Activated effector memory CD4-positive, alpha-beta T cell treated with Interleukin-2 at 50 U/mL for 16 hours (primary cell): ENCODE data around the gene BBIP1.

Source experiments
- DNase-seq: peaks from one replicate; pipeline ENCODE4 v3.0.0-alpha.2; 2020

BBIP1 gene

DNA sequence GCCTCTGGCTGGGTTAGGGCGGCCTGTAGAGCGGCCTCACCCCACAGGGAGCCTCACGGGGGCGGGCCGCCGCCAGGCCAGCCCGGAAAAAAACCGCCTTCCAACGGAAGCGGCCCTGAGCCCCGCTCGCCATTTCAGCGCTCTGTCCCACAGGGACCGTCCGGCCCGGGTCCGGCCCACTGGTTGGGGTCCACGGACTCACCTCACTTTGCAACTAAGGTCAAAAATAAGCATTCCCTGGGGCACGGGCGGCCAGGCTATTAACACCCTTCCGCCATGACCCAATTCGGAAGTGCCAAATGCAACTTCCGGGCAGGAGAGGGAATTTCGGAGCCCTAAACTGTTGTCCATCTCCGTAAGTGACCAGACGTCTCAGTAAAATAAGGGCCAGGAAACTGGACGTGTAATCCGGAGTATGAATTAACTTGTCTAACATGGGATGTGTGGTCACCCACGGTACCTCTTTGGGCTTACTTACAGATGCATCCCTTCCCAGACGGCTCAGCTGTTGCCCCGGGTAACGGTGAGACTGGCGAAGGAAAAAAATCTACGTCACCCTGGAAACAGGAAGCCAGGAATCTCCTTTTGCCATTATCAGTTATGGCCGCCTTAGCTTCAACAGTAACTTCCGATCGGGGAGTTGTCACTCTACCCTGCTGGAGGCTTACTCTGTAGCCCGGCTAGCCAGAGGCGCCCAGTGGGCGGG, at the start of gene BBIP1:
BBIP1 (minus strand) TSS at position 538 of the 706 bp plus-strand sequence. CDS start 1,023 bp downstream, outside the sequence.
- no peak for DNase-seq

- DNase-seq = no peak
These were observed 48.7 kb upstream of the BBIP1 start for GRCh38 chr10:110967645-110968044.

- no peak for DNase-seq
These were observed 48.1 kb upstream of the BBIP1 start for GRCh38 chr10:110967009-110967630.

GRCh38 chr10:110966146-110966545, 47.2 kb upstream of the BBIP1 start:
- no peak for DNase-seq

DNA sequence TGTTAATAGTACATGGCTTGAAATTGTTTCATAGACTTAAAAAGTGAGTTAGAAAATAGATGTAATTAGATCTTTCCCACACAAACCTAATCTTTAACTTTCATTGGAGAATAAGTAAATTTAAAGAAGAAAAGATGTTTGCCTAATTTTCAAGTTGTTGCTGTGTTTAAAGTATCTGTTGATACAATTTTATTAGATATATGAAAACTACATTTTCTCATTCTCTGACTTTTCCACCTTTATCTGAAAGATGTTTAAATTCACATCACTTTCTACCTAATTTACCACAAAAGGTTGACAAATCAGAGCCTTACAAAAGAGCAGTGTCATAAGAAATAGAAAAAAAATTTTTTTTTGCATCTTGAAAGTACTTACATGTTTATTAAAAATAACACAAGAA, 46.2 kb upstream of the BBIP1 start:
- DNase-seq = no peak

- DNase-seq = no peak
These were observed 45.7 kb upstream of the BBIP1 start for GRCh38 chr10:110964681-110965080.

GRCh38 chr10:110963162-110963561, 44.2 kb upstream of the BBIP1 start:
- no peak for DNase-seq

GRCh38 chr10:110962443-110962842, 43.5 kb upstream of the BBIP1 start:
- DNase-seq = no peak

DNA sequence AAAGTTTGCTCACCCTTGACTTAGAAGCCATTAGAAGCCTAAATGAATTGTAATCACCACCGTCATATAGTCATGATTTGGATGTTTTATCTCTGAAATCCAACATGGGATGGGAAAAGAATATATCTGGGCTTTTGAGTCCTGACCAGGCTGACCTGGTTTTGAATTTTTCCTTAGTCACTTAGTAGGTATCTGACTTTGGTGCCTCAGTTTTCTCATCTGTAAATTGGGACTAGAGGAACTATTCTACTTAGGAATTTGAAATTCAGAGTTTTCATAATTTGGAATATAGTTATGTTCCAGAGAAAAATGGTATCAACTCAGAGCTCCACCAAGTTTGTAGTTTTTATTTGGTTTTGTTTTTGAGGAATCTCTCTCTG, 41.3 kb upstream of the BBIP1 start:
- no peak for DNase-seq

- DNase-seq = no peak
These were observed 40.7 kb upstream of the BBIP1 start for GRCh38 chr10:110959379-110960332.

DNA sequence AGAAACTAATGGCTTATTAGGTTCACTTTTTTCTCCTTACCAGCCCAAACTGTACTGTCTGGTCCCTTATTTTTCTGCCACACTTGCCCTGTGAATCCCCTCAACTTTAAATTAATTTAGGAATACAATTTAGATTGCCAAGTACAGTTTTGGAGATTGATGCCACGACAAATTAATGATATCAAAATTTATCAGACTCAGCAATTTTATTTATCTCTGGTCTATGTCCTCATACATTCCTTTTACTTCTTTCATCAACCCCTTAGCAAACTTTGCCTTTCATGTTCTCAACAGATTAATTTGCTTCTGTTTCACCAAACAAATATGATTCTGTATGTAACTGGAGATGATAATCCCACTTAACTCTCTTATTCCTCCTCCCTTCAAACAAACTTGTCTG, 38.6 kb upstream of the BBIP1 start:
- DNase-seq = no peak

DNA sequence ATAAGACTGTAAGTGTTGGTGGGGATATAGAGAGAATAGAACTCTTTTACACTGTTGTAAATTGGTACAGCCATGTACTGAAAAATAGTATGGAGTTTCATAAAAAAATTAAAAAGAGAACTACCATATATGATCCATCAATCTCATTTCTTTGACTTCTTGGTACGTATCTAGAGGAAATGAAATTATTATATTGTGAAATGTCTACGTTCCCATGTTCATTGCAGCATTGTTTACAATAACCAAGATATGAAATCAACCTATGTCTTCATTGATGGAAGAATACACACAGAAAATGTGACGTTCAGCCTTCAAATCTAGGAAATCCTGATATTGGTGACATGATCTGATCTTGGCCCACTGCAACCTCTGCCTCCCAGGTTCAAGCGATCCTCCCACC, 32.4 kb upstream of the BBIP1 start:
- DNase-seq = no peak

GRCh38 chr10:110947061-110947595, 28.1 kb upstream of the BBIP1 start:
- no peak for DNase-seq

DNA sequence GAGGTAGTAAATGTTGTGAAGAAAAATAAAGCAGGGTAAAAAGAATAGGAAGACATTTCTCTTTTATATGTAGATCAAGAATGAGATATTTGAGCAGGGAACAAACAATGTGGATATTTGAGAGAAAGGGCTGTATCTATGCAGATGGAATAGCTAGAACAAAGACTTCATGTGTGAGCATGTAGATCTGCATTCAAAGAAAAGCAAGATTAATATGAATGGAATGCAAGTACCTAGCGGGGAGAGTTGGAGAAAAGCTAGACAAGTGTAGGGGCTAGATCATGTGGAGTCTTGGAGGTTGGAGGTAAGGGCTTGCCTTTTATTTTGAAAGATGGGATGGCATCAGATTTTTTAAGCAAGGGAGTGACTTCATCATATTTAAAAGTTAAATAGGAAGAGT, 27.5 kb upstream of the BBIP1 start:
- no peak for DNase-seq

DNA sequence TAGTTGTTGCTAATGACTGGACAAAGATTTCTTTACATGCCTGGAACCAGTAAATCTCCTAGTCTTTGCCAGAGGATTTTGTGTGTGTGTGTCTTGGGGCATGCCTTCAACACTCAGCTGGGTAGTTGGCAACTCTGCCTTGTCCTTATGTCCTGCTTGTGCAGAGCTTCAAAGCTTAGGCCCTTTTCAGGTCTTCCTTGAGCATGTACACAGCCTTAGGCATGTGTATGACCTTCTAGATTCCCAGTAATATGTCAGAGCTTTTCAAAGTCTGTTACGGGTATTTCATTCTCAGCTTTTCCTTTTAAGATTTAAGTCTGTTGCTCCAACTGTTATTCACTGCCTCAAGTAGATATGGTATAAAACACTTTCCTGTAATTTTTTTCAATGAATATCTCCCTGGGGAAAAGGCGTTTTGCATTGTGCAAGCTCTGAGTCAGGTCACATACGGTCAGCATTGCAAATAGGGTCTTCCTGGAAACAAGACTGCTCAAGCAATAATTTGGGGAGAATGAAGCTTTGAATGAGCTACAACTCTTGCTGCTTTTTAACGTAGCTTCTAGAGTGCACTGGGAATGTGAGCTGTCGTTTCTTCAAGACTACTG, 25.9 kb upstream of the BBIP1 start:
- DNase-seq = no peak

DNA sequence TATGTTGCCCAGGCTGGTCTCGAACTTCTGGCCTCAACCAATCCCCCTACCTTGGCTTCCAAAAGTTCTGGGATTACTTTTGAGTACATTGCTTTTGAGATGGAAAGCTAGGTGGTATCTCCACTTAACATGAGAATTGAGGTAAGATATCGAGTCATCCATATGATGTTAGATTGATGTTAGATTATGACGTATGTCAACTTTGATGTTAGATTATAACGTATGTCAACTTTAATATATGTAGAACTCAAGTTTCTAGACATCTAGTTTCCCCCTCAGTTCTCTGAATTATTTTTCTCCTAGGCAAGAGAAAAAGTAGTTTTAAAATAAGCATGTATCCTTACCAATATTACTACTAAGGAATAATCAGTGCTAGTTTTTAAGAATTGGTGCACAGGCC, 20.4 kb upstream of the BBIP1 start:
- DNase-seq = no peak

DNA sequence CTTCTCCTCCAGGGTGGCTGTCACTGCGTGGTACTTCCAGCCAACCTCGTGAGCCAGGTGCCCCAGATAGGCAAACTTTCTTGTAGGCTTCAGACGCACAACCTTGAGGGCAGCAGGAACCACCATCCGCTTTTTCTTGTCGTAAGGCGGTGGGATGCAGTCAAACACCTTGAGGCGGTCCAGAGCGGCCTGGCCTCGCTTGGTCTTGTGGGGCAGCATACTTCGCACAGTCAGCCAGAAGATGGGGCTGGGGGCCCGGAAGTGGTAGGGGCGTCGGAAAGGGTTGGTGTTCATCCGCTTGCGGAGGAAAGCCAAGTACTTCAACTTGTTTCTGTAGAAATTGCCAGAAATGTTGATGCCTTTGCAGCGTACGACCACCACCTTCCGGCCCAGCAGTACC, 17.8 kb upstream of the BBIP1 start:
- no peak for DNase-seq

DNA sequence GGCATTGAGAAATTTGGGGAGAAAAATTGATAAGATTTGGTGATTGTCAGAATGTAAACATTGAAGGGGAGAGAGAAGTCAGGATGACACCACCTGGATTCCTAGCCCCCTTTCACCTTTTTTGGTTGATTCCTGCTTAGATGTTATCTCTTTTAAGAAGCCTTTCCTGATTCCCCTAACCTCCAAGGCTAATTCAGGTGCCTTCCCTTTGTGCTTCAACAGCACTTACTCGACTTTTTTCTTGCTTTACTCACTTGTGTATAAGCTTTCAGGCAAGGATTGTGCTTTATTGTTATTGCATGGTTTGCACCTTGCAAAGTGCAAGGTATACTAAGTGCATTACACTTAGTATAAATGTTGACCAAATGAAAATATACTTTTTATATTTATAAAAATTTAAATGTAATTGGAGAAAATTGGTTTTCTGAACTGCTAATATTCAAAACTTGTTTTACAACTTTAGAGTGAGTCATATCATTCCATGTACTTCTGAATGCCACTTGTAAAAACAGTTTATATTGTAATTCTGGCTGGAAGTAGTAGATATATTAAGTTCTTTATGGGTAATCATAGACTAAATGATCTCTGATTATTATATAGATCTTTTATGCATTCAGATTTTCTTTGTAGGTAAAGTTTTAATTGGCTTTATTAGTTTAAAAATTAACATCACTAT, 13.7 kb upstream of the BBIP1 start:
- no peak for DNase-seq

DNA sequence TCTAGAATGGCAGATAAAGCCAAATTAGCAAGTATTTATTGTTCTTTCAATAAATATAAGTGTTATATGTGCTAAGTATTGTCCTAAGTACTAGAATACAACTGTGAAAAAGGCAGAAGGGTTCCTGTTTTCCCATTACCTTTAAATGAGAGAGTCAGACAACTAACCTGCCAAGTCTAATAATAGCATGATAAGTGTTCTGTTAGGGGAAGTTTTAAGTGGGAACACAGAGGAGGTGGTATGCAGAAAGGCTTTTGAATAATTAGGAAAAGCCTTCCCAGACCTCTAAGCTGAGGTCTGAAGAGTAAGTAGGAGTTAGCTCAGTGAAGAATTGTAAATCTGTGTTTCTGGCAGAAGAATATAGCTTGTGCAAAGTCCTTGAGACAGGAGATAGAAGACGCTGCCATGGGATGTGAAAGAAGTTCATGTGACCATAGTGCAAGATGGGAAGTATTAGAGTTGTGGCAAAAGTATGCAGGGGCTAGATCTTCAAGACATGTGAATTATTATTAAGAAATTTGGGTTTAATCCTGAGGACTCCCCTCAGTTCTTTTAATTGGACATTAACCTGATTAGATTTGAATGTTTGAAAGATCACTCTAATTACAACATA, 12.9 kb upstream of the BBIP1 start:
- DNase-seq = no peak

GRCh38 chr10:110927461-110927860, 8.5 kb upstream of the BBIP1 start:
- DNase-seq = no peak

DNA sequence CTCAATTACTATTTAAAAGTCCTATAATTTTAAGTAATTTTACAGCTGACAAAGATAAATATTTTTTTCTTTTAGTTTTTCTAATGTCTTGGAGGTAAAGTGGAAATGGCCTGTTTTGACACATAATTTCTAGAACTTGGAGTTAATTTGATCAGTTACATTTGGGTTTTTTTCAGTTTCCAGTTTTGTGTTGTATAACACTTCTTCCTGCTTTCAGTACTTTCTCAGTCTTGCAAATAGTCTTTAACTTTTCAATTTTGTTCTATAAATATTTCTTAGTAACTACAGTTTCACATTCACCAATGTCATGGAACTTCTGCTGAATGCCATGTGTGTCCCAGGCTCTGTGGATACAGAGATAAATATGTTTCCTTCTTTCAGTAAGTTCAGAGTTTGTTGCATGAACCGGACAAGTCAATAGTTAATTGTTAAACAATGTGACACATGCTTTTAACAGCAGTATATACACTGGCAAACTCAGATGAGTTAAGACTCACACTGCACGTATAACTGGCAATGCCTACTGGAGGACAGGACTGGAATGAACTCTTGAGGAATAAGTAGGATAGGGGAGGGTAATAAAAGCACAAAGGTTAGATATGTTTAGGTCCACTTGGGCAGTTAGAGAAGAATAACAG, 5.0 kb upstream of the BBIP1 start:
- no peak for DNase-seq
